K562 (cell line): ENCODE results near the gene KCNQ4. TPM values are rescaled to one million over a fixed set of nuclear protein-coding genes. Genes with fewer than 3 reads are reported as not detected.

ENCODE experiments used
- KDM1A ChIP-seq, 2 experiments: fragments of 450-650 bp; IDR thresholded peaks; 2 replicates each; pipeline ENCODE4 v1.6.1; 2016; ENCODE audit warnings: mild to moderate bottlenecking in 2 of 2
- SRSF9 ChIP-seq: fragments of 200-400 bp; formaldehyde crosslinking; IDR thresholded peaks from 2 replicates; pipeline ENCODE4 v1.6.1; 2017; ENCODE audit warnings: low read depth, low read length, borderline replicate concordance
- polyA plus RNA-seq, 8 experiments: library from polyadenylated mRNA; depleted of rRNA in 4 of 8; stranded (reverse) in 5 of 8; unstranded in 3 of 8; fragments of >200 nt; fragmentation: Nextera tagmentation in 2 of 8; fragmentation: Illumina TruSeq in 1 of 8; extraction: Ambion mirVana in 2 of 8; extraction: Trizol in 1 of 8; gene quantifications; 2 replicates each; pipeline versions ENCODE4 v1.2.1 to v1.2.3, GENCODE V29; 2011 to 2014; ENCODE audit warnings: inconsistent platforms in 1 of 8, missing spikeins in 1 of 8
- total RNA-seq, 7 experiments: library from RNA; depleted of rRNA in 6 of 7; stranded (reverse); fragments of >200 nt in 6 of 7; fragmentation: Illumina TruSeq in 2 of 7; extraction: Trizol in 2 of 7; gene quantifications; 2 replicates each; pipeline versions ENCODE4 v1.2.1 to v1.2.3, GENCODE V29; 2011 to 2021; ENCODE audit warnings: low replicate concordance in 1 of 7
- TF ChIP-seq, protein P1 (sequence below): fragments of 450-650 bp; IDR thresholded peaks from 2 replicates; pipeline ENCODE4 v1.6.1; 2016; ENCODE audit warnings: mild to moderate bottlenecking, moderate library complexity
- TF ChIP-seq, protein P2 (sequence below), 2 experiments: fragments of 450-650 bp; IDR thresholded peaks; 2 replicates each; pipeline ENCODE4 v1.6.1; 2016

The KCNQ4 gene
- total and polyA plus RNA-seq, 9 of the 15 experiments (the other 6 are each of a cell fraction or from before 2014, with no cell fraction given), result 0.07 to 4.1 (median 0.79) TPM

DNA sequence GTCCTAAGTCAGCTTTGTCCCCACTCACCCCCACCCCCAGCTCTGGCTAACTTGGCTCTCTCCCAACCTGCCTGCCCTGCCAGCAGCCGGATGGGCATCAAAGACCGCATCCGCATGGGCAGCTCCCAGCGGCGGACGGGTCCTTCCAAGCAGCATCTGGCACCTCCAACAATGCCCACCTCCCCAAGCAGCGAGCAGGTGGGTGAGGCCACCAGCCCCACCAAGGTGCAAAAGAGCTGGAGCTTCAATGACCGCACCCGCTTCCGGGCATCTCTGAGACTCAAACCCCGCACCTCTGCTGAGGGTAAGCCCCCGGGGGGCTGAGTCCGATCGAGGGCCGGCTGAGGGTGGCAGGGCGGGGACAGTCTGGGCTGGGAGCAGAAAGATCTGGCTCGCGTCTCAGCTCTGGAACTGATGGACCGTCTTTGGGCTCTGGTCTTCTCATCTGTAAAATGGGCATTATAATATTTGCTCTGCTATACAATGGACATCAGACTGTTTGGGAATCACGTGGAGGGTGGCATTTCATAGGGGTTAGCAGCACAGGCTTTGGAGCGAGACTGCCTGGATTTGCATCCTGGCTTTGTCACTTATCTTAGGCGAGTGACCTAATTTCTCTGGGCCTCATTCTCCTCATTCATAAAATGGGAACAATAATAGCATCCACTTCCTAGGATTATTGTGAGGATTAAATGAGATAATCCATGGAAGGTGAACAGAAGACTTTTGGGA lies 47.6 kb downstream of the KCNQ4 start (continued):
- TF ChIP-seq, protein P1, sequence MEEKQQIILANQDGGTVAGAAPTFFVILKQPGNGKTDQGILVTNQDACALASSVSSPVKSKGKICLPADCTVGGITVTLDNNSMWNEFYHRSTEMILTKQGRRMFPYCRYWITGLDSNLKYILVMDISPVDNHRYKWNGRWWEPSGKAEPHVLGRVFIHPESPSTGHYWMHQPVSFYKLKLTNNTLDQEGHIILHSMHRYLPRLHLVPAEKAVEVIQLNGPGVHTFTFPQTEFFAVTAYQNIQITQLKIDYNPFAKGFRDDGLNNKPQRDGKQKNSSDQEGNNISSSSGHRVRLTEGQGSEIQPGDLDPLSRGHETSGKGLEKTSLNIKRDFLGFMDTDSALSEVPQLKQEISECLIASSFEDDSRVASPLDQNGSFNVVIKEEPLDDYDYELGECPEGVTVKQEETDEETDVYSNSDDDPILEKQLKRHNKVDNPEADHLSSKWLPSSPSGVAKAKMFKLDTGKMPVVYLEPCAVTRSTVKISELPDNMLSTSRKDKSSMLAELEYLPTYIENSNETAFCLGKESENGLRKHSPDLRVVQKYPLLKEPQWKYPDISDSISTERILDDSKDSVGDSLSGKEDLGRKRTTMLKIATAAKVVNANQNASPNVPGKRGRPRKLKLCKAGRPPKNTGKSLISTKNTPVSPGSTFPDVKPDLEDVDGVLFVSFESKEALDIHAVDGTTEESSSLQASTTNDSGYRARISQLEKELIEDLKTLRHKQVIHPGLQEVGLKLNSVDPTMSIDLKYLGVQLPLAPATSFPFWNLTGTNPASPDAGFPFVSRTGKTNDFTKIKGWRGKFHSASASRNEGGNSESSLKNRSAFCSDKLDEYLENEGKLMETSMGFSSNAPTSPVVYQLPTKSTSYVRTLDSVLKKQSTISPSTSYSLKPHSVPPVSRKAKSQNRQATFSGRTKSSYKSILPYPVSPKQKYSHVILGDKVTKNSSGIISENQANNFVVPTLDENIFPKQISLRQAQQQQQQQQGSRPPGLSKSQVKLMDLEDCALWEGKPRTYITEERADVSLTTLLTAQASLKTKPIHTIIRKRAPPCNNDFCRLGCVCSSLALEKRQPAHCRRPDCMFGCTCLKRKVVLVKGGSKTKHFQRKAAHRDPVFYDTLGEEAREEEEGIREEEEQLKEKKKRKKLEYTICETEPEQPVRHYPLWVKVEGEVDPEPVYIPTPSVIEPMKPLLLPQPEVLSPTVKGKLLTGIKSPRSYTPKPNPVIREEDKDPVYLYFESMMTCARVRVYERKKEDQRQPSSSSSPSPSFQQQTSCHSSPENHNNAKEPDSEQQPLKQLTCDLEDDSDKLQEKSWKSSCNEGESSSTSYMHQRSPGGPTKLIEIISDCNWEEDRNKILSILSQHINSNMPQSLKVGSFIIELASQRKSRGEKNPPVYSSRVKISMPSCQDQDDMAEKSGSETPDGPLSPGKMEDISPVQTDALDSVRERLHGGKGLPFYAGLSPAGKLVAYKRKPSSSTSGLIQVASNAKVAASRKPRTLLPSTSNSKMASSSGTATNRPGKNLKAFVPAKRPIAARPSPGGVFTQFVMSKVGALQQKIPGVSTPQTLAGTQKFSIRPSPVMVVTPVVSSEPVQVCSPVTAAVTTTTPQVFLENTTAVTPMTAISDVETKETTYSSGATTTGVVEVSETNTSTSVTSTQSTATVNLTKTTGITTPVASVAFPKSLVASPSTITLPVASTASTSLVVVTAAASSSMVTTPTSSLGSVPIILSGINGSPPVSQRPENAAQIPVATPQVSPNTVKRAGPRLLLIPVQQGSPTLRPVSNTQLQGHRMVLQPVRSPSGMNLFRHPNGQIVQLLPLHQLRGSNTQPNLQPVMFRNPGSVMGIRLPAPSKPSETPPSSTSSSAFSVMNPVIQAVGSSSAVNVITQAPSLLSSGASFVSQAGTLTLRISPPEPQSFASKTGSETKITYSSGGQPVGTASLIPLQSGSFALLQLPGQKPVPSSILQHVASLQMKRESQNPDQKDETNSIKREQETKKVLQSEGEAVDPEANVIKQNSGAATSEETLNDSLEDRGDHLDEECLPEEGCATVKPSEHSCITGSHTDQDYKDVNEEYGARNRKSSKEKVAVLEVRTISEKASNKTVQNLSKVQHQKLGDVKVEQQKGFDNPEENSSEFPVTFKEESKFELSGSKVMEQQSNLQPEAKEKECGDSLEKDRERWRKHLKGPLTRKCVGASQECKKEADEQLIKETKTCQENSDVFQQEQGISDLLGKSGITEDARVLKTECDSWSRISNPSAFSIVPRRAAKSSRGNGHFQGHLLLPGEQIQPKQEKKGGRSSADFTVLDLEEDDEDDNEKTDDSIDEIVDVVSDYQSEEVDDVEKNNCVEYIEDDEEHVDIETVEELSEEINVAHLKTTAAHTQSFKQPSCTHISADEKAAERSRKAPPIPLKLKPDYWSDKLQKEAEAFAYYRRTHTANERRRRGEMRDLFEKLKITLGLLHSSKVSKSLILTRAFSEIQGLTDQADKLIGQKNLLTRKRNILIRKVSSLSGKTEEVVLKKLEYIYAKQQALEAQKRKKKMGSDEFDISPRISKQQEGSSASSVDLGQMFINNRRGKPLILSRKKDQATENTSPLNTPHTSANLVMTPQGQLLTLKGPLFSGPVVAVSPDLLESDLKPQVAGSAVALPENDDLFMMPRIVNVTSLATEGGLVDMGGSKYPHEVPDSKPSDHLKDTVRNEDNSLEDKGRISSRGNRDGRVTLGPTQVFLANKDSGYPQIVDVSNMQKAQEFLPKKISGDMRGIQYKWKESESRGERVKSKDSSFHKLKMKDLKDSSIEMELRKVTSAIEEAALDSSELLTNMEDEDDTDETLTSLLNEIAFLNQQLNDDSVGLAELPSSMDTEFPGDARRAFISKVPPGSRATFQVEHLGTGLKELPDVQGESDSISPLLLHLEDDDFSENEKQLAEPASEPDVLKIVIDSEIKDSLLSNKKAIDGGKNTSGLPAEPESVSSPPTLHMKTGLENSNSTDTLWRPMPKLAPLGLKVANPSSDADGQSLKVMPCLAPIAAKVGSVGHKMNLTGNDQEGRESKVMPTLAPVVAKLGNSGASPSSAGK, result no peak
- no peak for TF ChIP-seq SRSF9
- peak in 1 of 2 experiments; percentile 47; a peak in 1 of 4 replicates for TF ChIP-seq KDM1A (IDR thresholded peaks at IDR 0.05)
- TF ChIP-seq, protein P2, sequence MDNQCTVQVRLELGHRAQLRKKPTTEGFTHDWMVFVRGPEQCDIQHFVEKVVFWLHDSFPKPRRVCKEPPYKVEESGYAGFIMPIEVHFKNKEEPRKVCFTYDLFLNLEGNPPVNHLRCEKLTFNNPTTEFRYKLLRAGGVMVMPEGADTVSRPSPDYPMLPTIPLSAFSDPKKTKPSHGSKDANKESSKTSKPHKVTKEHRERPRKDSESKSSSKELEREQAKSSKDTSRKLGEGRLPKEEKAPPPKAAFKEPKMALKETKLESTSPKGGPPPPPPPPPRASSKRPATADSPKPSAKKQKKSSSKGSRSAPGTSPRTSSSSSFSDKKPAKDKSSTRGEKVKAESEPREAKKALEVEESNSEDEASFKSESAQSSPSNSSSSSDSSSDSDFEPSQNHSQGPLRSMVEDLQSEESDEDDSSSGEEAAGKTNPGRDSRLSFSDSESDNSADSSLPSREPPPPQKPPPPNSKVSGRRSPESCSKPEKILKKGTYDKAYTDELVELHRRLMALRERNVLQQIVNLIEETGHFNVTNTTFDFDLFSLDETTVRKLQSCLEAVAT (IDR thresholded peaks at IDR 0.05), result no peak
